ENCODE results near the gene CD8B2.
A peak's percentile ranks its signal among the peaks of the same experiment; 100 is the strongest.
"Not testable (repeated sequence)": the region's sequence is repeated elsewhere in the genome, so short reads cannot be mapped to it uniquely, and the experiment has no call there.

Gene CD8B2

GRCh38 chr2:106486551-106487385, at the start of gene CD8B2:
Gene CD8B2, plus strand, starts transcription at chr2:106487364. Its CDS starts 63 bp downstream, at chr2:106487427.
- DNase-seq: peak; percentile 24

DNA sequence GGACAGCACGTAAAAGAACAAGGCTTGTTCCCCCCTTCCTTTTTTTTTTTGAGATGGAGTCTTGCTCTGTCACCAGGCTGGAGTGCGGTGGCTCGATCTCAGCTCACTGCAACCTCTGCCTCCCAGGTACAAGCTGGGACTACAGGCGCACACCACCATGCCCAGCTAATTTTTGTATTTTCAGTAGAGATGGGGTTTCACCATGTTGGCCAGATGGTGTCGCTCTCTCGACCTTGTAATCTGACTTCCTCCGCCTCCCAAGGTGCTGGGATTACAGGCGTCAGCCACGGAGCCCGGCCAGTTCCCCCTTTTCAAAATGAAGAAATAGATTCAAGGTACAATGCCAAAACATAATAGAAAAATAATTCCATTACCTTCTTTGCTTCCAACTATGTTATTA, 25.3 kb upstream of the CD8B2 start:
- peak; percentile 23 for DNase-seq

DNA sequence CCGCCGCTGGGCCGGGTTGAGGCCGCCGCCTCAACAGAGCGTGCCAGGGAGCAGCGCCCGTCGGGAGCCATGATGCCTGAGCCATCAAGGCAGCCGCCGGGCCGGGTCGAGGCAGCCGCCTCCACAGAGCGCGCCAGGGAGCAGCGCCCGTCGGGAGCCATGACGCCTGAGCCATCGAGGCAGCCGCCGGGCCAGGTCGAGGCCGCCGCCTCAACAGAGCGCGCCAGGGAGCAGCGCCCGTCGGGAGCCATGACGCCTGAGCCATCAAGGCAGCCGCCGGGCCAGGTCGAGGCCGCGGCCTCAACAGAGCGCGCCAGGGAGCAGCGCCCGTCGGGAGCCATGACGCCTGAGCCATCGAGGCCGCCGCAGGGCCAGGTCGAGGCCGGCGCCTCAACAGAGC, 19.6 kb upstream of the CD8B2 start:
- DNase-seq: not testable (repeated sequence)

GRCh38 chr2:106468107-106468506, 19.1 kb upstream of the CD8B2 start, which contains the start of gene RGPD3:
Gene RGPD3, minus strand, starts transcription at chr2:106468413. Its CDS starts 125 bp downstream, at chr2:106468288.
- DNase-seq: not testable (repeated sequence)

- peak; percentile 58 for DNase-seq
Measured at GRCh38 chr2:106470658-106471057, 16.5 kb upstream of the CD8B2 start.

DNA sequence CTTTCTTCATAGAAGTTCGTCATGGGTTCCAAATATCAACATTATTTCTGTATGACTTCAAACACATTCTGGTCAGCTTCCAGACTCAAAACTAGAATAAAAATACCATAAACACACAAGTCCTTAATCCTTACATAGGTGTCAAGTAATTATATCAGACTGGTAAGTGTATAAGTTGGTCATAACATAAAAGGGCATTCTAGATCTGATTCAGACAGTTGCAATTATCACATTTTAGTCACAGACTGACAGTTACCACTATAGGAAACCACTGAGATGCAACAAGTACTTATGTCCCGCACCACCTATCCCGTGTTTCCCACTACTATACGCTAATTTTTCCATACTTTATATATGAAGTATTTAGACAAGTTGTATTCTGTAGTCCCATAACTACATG, 9.5 kb upstream of the CD8B2 start:
- DNase-seq: not testable (repeated sequence)

DNA sequence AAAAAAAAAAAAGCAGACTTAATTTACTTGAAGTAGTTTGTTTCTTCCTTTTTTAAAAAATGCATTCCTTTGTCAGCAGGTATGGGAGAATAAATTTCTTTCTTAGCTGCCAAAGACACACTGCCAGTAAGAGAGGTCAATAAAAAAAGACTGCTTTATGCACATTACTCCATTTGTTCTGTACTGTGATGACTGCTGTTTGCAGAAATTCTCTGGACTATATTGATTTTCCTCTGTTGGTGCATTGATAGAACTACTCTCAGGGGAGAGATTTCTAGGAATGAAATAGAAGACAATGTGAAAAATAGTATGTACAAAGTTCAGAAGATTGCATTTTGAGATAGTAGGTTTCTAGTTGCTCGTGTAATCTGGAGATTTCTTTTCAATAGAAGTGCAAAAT, 7.6 kb upstream of the CD8B2 start:
- DNase-seq: not testable (repeated sequence)

DNA sequence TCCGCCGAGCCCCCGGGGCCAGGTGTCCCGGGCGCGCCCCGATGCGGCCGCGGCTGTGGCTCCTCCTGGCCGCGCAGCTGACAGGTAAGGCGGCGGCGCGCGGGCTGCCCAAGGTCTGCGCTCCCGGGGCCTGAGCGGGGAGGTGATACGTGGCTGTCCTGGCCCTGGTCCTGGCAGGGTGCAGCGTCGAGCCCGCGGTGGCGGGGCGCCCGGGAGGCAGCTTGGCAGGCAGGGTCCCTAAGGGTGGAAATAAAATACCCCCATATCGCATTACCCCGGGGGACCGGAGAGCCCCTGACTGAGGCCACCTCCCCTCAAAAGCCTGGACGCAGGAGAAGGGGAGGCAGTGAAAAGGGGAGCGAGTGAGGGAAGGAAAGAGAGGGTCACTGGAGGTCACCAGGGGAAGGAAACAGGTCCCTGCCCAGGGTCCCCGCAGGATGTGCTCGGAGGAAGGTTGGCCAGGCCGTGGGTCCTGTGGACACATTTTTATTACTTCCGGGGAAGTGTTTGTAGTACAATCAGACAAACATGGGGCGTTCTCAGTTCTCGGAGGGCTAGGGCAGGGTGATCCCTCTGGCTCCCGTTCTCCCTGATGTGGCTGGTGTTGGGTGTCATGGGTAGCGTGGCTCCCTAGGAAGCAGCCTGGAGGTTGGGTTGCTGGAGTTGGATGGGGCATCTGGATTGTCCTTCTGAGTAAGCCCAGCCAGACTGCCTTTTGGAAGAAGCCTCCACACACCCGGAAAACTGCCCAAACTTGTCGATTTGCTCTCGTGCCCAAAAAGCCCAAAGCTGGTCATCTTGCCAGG, 425 bp downstream of the CD8B2 start:
- DNase-seq: not testable (repeated sequence)

- not testable (repeated sequence) for DNase-seq
Measured at GRCh38 chr2:106489701-106490100, 2.5 kb downstream of the CD8B2 start.

GRCh38 chr2:106492399-106492798, 5.2 kb downstream of the CD8B2 start:
- not testable (repeated sequence) for DNase-seq

GRCh38 chr2:106492913-106493312, 5.7 kb downstream of the CD8B2 start:
- DNase-seq: not testable (repeated sequence)

DNA sequence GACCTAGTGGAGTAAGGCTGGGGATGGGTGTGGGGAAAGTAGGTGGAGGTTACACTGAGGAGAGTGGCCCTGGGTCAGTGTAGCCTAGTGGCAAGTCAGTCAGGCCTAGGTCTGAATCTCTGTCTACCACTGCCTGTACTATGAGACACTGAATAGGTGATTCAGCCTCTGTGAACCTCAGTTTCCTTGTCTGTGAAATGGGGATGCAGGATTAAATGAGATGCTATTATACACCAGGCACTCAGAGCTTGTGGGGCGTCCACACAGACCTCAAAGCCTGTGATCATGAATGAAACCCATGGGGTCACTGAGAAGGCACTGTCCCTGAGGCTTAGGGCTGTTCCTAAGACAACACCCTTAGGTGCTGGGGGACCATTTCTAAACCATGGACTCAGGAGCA, 11.4 kb downstream of the CD8B2 start:
- not testable (repeated sequence) for DNase-seq

DNA sequence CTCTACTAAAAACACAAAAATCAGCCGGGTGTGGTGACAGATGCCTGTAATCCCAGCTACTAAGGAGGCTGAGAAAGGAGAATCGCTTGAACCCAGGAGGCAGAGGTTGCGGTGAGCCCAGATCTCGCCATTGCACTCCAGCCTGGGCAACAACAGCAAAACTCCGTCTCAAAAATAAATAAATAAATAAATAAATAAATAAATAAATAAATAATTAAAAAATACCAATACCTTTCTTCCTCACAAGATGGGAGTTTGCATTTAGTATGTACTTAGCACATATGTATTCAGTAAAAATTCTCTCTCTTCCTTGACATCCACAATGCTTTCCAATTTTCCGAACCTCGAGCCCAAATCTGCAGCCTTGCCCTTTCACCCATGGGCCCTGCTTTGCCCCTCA, 13.2 kb downstream of the CD8B2 start:
- not testable (repeated sequence) for DNase-seq

GRCh38 chr2:106502351-106502750, 15.2 kb downstream of the CD8B2 start:
- not testable (repeated sequence) for DNase-seq

GRCh38 chr2:106504192-106504591, 17.0 kb downstream of the CD8B2 start:
- DNase-seq: not testable (repeated sequence)

DNA sequence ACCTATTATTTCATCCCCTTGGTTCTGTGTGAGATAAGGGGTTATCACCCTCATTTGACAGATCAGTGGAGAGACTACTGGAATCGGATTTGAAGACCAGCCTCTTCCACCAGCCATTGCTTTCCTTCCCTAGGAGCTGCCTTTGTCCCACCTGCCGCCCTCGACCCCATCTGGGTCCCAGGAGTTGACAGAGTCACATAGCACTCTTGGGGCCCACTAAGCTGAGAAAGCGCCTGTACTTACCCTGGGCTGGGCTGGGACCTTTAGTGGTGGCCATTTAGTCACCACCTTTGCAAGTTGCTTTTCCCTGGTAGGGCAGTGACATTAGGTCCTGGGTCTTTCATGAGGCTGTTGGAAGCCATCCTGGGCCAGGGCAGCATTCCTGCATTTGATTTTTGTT, 17.6 kb downstream of the CD8B2 start:
- DNase-seq: not testable (repeated sequence)

DNA sequence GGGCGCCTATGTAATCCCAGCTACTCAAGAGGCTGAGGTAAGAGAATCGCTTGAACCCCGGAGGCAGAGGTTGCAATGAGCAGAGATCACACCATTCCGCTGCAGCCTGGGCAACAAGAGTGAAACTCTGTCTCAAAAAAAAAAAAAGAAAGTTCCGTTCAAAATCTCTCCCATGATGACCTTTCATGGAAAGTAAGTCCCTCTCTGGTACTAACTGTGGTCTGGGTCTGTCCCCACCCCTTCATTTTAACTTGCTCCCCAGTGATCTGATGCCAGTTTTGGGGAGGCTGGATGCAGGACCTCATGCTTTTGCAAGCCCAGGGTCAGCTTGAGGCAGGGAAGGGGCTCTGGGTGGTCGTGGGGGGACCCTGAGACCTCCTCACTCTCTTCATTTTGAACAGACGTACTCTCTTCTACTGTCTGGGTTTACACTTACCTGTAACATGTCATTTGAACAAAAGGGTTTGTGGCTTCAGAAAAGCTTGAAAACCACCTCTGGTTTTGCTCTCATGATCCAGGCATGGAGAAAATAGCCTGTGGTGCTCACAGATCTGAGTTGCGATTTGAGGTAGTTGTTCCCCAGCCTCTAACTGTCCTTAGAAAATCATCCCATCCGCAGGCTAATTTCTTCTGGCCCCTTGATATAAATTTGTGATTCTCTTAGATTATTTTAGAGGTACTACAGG, 19.0 kb downstream of the CD8B2 start:
- DNase-seq: not testable (repeated sequence)

DNA sequence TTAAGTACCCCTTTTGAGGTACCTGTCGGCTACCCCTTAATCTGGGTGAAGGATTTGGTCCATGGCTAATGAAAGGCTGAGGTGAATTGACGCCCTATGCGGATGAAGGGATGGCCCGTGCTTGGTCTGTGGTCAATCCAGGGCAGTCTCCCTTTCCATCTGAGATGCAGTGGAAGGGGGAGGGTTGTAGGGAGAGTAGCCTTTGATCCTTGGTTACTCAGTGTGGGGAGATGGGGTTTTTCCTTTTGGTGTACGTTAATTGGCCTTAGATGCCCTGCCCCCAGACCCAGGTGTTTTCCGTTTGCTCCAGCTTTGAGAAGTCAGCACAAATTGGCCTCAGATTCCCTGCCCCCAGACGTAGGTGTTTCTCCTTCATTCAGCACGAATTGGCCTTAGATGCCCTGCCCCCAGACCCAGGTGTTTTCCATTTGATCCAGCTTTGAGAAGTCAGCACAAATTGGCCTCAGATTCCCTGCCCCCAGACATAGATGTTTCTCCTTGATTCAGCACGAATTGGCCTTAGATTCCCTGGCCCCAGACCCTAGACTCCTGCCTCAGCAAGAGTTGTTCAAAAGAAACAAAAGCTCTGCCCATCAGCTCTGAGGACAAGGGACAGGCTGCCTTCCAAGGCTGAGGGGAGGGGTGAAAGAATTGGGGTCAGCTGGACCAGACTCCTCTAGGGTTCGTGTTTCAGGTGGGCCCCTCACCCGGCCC, 21.7 kb downstream of the CD8B2 start:
- DNase-seq: not testable (repeated sequence)

- DNase-seq: not testable (repeated sequence)
Measured at GRCh38 chr2:106509374-106509770, 22.2 kb downstream of the CD8B2 start.

- not testable (repeated sequence) for DNase-seq
Measured at GRCh38 chr2:106510791-106511190, 23.6 kb downstream of the CD8B2 start.

DNA sequence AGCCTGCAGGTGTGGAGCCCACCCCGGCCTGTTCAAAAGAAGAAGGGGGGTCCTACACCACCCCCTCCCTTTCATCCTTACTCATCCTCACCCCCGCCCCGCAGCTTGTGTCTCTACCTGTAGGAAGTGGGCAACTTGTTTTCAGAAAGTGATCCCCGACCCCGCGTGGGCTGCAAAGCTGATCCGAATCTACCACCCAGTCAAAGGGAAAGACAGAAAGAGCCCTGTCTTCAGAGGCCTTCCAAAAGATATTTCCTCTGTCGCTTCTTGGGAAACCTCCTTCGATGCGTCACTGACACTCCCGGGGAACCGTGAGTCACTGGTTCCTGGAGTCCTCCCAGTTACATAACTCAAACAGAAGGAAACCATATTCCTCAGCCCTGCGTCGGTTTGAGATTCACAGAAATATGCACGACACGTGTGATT, 24.3 kb downstream of the CD8B2 start:
- peak; percentile 13 for DNase-seq

DNA sequence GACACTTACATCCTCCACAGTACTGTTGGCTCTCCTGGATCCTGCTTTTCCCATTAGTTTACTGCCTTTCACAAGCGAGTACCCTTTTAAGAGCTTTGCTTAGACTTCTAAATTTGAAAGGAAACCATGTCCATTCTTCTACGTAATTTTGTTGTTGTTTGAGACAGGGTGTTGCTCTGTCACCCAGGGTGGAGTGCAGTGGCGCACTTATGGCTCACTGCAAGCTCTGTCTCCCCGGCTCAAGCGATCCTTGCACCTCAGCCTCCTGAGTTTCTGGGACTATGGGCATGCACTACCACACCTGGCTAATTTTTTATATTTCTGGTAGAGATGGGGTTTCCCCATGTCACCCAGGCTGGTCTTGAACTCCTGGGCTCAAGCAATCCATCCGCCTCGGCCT, 24.8 kb downstream of the CD8B2 start:
- DNase-seq: not testable (repeated sequence)
